ENCODE measurements around the gene NRP1. TPM values are rescaled to one million over a fixed set of nuclear protein-coding genes. Genes with fewer than 3 reads are reported as not detected.

The NRP1 gene
- total and polyA plus RNA-seq, 2 of the 8 experiments (the other 6 are each of a cell fraction or from before 2014, with no cell fraction given): 1.2 to 2.1 TPM

DNA sequence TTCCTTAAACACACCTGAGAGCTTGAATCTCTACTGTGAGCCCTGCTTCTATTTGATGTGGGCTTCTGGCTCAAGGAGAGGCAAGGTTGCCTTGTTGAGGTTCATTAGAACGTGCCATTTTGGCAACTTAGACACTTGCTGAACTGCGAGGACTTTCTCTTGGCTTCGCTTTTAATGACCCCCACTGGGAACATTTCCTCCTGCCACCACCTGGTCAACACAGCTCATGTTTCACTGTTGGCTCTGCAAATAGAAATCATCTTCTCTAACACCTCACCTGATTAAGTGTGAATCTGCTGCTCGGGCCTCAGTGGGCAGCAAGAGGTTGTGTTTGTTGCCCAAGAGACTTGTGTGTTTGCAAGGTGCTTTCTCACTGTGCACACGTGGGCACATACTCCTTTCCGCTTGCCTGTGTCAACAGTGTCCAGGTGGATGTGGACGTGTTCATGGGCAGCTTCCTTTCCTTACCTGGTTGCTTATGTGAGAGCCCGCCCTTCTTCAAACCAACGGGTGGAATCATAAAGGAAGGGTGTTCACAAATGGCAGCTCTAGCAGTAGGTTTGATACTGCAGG is 147.0 kb downstream of the NRP1 start:
- Histone ChIP-seq H2AFZ (ENCODE audit: low read length) (no peak overlapping the region), H2AK5ac (ENCODE audit: low read depth, low read length) (peak overlapping the region; percentile 67; the same call in 1 of the 2 replicates), H3K9ac (replicated peaks in 1 of 4; ENCODE audit: extremely low read depth in 1 of 4, low read depth in 3 of 4, low read length in 3 of 4) (no peak overlapping the region), H2BK12ac (ENCODE audit: low read depth, low read length) (peak overlapping the region; percentile 89; the same call in 1 of the 2 replicates), H3K14ac (ENCODE audit: insufficient read length) (no peak overlapping the region), H3K56ac (replicated peaks; ENCODE audit: insufficient read length, low read depth, low read length) (no peak overlapping the region), H3K18ac (ENCODE audit: extremely low read depth, low read length) (peak overlapping the region; percentile 66; the same call in 1 of the 2 replicates), H3K4me3 (ENCODE audit: extremely low read depth in 1 of 4, insufficient read depth in 2 of 4, low read depth in 3 of 4, low read length in 4 of 4) (no peak overlapping the region), H4K91ac (replicated peaks; ENCODE audit: insufficient read length, low read length) (peak overlapping the region; percentile 94), H3K9me3 (ENCODE audit: insufficient read depth in 2 of 2, low read depth in 1 of 2, low read length in 1 of 2) (no peaks in the 10 kb centered on the region), H3K27me3 (replicated peaks in 1 of 4; ENCODE audit: control insufficient read depth in 3 of 4, extremely low read depth in 1 of 4, insufficient read depth in 3 of 4, low read length in 3 of 4) (no peaks in the 10 kb centered on the region; a peak in 1 of 7 replicates), H3K27ac (ENCODE audit: low read depth, low read length) (no peak overlapping the region), H3K79me2 (ENCODE audit: control insufficient read depth in 1 of 2, insufficient read depth in 2 of 2, low read length in 2 of 2) (no peaks in the 10 kb centered on the region), H2BK5ac (ENCODE audit: low read depth, low read length) (peak overlapping the region; percentile 84; the same call in 1 of the 2 replicates), H3K36me3 (ENCODE audit: control insufficient read depth in 2 of 4, insufficient read depth in 4 of 4, low read length in 3 of 4) (no peaks in the 10 kb centered on the region; a peak in 1 of 8 replicates), H4K20me1 (replicated peaks in 1 of 2; ENCODE audit: control insufficient read depth in 1 of 2, insufficient read depth in 2 of 2, low read length in 2 of 2) (no peaks in the 10 kb centered on the region), H2BK120ac (replicated peaks; ENCODE audit: low read depth, low read length) (peak overlapping the region; percentile 16), H2BK15ac (ENCODE audit: low read length) (peak overlapping the region; percentile 99; the same call in 1 of the 2 replicates), H3K4me1 (replicated peaks in 1 of 4; ENCODE audit: control insufficient read depth in 3 of 4, insufficient read depth in 4 of 4, low read length in 3 of 4) (peaks cover 1 to 6% (median 4%) of the 10 kb centered on the region in 4 experiments; a peak in 6 of 7 replicates), H2BK20ac (ENCODE audit: low read length) (peak overlapping the region; percentile 68), H3K4me2 (ENCODE audit: insufficient read depth in 1 of 2, low read depth in 2 of 2, low read length in 2 of 2) (peak overlapping the region; percentile 16 to 32; a peak in 2 of 4 replicates), H3K23me2 (ENCODE audit: low read depth, low read length) (no peaks in the 10 kb centered on the region; the same call in 1 of the 2 replicates), H3K79me1 (ENCODE audit: low read depth, low read length) (no peaks in the 10 kb centered on the region), H3K4ac (replicated peaks; ENCODE audit: insufficient read length, low read depth, low read length) (no peak overlapping the region), H3K23ac (ENCODE audit: insufficient read length) (no peak overlapping the region), H4K5ac (ENCODE audit: insufficient read length, low read depth, low read length) (no peak overlapping the region), H4K8ac (ENCODE audit: extremely low read depth, insufficient read depth, low read length) (no peak overlapping the region)
- no peak for FAIRE-seq
- CTCF ChIA-PET (ENCODE audit: partially characterized antibody): interaction anchor here (0.7 to 1.0 kb wide), 2 partner anchors 17 to 72 kb away, joined by 3 read pairs; no protein-coding TSS in a partner anchor
- POLR2A ChIA-PET (ENCODE audit: partially characterized antibody): interaction anchor here (0.6 kb wide), 1 partner anchor 139 kb away, joined by 3 read pairs; no protein-coding TSS in a partner anchor
- no peak for DNase-seq (ENCODE audit: low read depth in 1 of 2, low spot score in 2 of 2)
- WGBS, 2 experiments (ENCODE audit: extremely low coverage in 1 of 2, insufficient coverage in 1 of 2, insufficient read length in 1 of 2, insufficient replicate concordance in 2 of 2, low coverage in 1 of 2, low lambda C conversion rate in 2 of 2, missing lambda C conversion rate in 1 of 2): 59% methylated on average over 9 of the region's 9 CpGs; no CpG with 5 or more reads in 1 of the 2 experiments
- no peak for TF ChIP-seq HDAC6 (IDR thresholded peaks at IDR 0.05; ENCODE audit: low read depth, low read length)
- TF ChIP-seq, protein P1, sequence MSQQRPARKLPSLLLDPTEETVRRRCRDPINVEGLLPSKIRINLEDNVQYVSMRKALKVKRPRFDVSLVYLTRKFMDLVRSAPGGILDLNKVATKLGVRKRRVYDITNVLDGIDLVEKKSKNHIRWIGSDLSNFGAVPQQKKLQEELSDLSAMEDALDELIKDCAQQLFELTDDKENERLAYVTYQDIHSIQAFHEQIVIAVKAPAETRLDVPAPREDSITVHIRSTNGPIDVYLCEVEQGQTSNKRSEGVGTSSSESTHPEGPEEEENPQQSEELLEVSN (IDR thresholded peaks at IDR 0.05): peak; percentile 58; the same call in 1 of the 2 replicates
- TF ChIP-seq, protein P2, sequence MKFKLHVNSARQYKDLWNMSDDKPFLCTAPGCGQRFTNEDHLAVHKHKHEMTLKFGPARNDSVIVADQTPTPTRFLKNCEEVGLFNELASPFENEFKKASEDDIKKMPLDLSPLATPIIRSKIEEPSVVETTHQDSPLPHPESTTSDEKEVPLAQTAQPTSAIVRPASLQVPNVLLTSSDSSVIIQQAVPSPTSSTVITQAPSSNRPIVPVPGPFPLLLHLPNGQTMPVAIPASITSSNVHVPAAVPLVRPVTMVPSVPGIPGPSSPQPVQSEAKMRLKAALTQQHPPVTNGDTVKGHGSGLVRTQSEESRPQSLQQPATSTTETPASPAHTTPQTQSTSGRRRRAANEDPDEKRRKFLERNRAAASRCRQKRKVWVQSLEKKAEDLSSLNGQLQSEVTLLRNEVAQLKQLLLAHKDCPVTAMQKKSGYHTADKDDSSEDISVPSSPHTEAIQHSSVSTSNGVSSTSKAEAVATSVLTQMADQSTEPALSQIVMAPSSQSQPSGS (IDR thresholded peaks at IDR 0.05; ENCODE audit: low read length): no peak
- no peak for TF ChIP-seq SP1 (IDR thresholded peaks at IDR 0.05; ENCODE audit: low read depth, low read length)
- TF ChIP-seq BACH1 (IDR thresholded peaks at IDR 0.05; ENCODE audit: low read length): no peak
- TF ChIP-seq CTBP2 (IDR thresholded peaks at IDR 0.05; ENCODE audit: borderline replicate concordance, insufficient read depth, insufficient read length, low read length): no peak
- TF ChIP-seq, protein P3, sequence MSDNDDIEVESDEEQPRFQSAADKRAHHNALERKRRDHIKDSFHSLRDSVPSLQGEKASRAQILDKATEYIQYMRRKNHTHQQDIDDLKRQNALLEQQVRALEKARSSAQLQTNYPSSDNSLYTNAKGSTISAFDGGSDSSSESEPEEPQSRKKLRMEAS (IDR thresholded peaks at IDR 0.05): peak; percentile 69
- no peak for TF ChIP-seq CBX8 (IDR thresholded peaks at IDR 0.05; ENCODE audit: borderline replicate concordance, low read depth, low read length)
- no peak for TF ChIP-seq TAF7 (optimal IDR thresholded peaks at IDR 0.05; ENCODE audit: borderline replicate concordance, low read depth, low read length)
